K562 (cell line): Measurements from ENCODE around the gene LY6G6D. TPM values are rescaled to one million over a fixed set of nuclear protein-coding genes. Genes with fewer than 3 reads are reported as not detected.

Source experiments
- ATF7 ChIP-seq: fragments of 450-650 bp; IDR thresholded peaks from 2 replicates; pipeline ENCODE4 v1.7.1; 2014; ENCODE audit warnings: mild to moderate bottlenecking, moderate library complexity
- EWSR1 ChIP-seq: fragments of 450-650 bp; IDR thresholded peaks from 2 replicates; pipeline ENCODE4 v1.6.1; 2018; ENCODE audit warnings: borderline replicate concordance, mild to moderate bottlenecking, low read depth, moderate library complexity; ENCODE audit not compliant: partially characterized antibody
- KLF1 ChIP-seq: fragments of 450-650 bp; IDR thresholded peaks from 2 replicates; pipeline ENCODE4 v1.6.1; 2016; ENCODE audit warnings: missing genetic modification characterization, missing compliant biosample characterization
- MTA3 ChIP-seq: fragments of 450-650 bp; formaldehyde crosslinking; IDR thresholded peaks from 2 replicates; pipeline ENCODE4 v1.6.1; 2017; ENCODE audit warnings: mild to moderate bottlenecking, borderline replicate concordance
- MYNN ChIP-seq, 2 experiments: sonication (generic); formaldehyde crosslinking in 1 of 2; IDR thresholded peaks; 2 replicates each; pipeline versions ENCODE4 v1.5.0 to v1.6.1; 2016 to 2020; ENCODE audit warnings: antibody characterized with exemption in 1 of 2, missing genetic modification reagents in 1 of 2
- OTX1 ChIP-seq: fragments of 450-650 bp; formaldehyde crosslinking; IDR thresholded peaks from 2 replicates; pipeline ENCODE4 v1.4.0; 2022; ENCODE audit warnings: mild to moderate bottlenecking
- SAFB ChIP-seq: fragments of 200-400 bp; formaldehyde crosslinking; IDR thresholded peaks from 2 replicates; pipeline ENCODE4 v1.6.1; 2017; ENCODE audit warnings: low read depth, low read length, borderline replicate concordance
- SMAD4 ChIP-seq: fragments of 250-450 bp; sonication (Bioruptor Pico); conservative IDR thresholded peaks from 2 replicates; pipeline ENCODE4 v1.8.0; 2021; ENCODE audit warnings: inconsistent platforms, mild to moderate bottlenecking, moderate library complexity
- SUPT5H ChIP-seq: fragments of 450-650 bp; IDR thresholded peaks from 2 replicates; pipeline ENCODE4 v1.6.1; 2016
- ZFX ChIP-seq: sonication (generic); formaldehyde crosslinking; IDR thresholded peaks from 2 replicates; pipeline ENCODE4 v1.8.0; 2022; ENCODE audit warnings: mild to moderate bottlenecking, missing genetic modification reagents, moderate library complexity
- ZNF707 ChIP-seq: fragments of 250-450 bp; sonication (Bioruptor Pico); conservative IDR thresholded peaks from 2 replicates; pipeline ENCODE4 v1.8.0; 2022; ENCODE audit warnings: inconsistent platforms, mild to moderate bottlenecking, moderate library complexity
- polyA plus RNA-seq, 8 experiments: library from polyadenylated mRNA; depleted of rRNA in 4 of 8; stranded (reverse) in 5 of 8; unstranded in 3 of 8; fragments of >200 nt; fragmentation: Nextera tagmentation in 2 of 8; fragmentation: Illumina TruSeq in 1 of 8; extraction: Ambion mirVana in 2 of 8; extraction: Trizol in 1 of 8; gene quantifications; 2 replicates each; pipeline versions ENCODE4 v1.2.1 to v1.2.3, GENCODE V29; 2011 to 2014; ENCODE audit warnings: inconsistent platforms in 1 of 8, missing spikeins in 1 of 8
- total RNA-seq, 7 experiments: library from RNA; depleted of rRNA in 6 of 7; stranded (reverse); fragments of >200 nt in 6 of 7; fragmentation: Illumina TruSeq in 2 of 7; extraction: Trizol in 2 of 7; gene quantifications; 2 replicates each; pipeline versions ENCODE4 v1.2.1 to v1.2.3, GENCODE V29; 2011 to 2021; ENCODE audit warnings: low replicate concordance in 1 of 7
- TF ChIP-seq, protein P1 (sequence below): fragments of 250-450 bp; sonication (Bioruptor Pico); IDR thresholded peaks from 2 replicates; pipeline ENCODE4 v1.8.0; 2022; ENCODE audit warnings: inconsistent platforms, mild to moderate bottlenecking, moderate library complexity, borderline replicate concordance
- TF ChIP-seq, protein P2 (sequence below): sonication (generic); formaldehyde crosslinking; IDR thresholded peaks from 2 replicates; pipeline ENCODE4 v1.5.0; 2020; ENCODE audit warnings: missing genetic modification reagents
- TF ChIP-seq, protein P3 (sequence below), 2 experiments: fragments of 200-800 bp in 1 of 2; sonication (Bioruptor generic) in 1 of 2; sonication (generic) in 1 of 2; formaldehyde crosslinking in 1 of 2; IDR thresholded peaks in 1 of 2; conservative IDR thresholded peaks in 1 of 2; 2 replicates each; pipeline versions ENCODE4 v1.5.0 to v1.6.1; 2016 to 2020; ENCODE audit warnings: missing compliant biosample characterization in 1 of 2, missing genetic modification characterization in 1 of 2, missing genetic modification reagents in 1 of 2
- TF ChIP-seq, protein P4 (sequence below): fragments of 450-650 bp; formaldehyde crosslinking; IDR thresholded peaks from 2 replicates; pipeline ENCODE4 v1.4.0; 2022; ENCODE audit warnings: missing genetic modification characterization
- TF ChIP-seq, protein P5 (sequence below): fragments of 450-650 bp; formaldehyde crosslinking; IDR thresholded peaks from 2 replicates; pipeline ENCODE4 v1.4.0; 2022; ENCODE audit warnings: missing genetic modification characterization
- TF ChIP-seq, protein P6 (sequence below): fragments of 450-650 bp; formaldehyde crosslinking; conservative IDR thresholded peaks from 2 replicates; pipeline ENCODE4 v1.4.0; 2022; ENCODE audit warnings: mild to moderate bottlenecking, missing genetic modification characterization
- TF ChIP-seq, protein P7 (sequence below), 2 experiments: fragments of 450-650 bp in 1 of 2; sonication (generic) in 1 of 2; formaldehyde crosslinking; conservative IDR thresholded peaks; 2 replicates each; pipeline versions ENCODE4 v1.4.0 to v1.8.1; 2020 to 2022; ENCODE audit warnings: mild to moderate bottlenecking in 1 of 2, missing genetic modification reagents in 1 of 2

The LY6G6D gene
- total and polyA plus RNA-seq, 9 of the 15 experiments (the other 6 are each of a cell fraction or from before 2014, with no cell fraction given) = 0.30 to 0.38 TPM; not detected in 7

DNA sequence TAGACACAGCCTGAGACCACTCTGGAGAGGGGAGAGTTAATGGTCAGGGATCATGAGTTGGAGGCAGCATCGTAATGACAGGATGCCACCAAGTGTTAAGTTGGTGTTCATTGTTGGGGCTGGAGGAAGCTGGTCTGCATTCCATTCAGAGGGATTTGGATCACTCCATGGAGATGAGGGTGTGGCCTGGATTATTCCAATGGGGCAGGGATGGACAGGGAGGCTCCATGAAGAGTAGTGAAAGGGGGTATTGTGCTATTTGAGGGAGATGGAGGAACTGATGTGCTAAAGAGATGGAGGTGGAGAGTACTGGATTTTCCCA lies 48.4 kb downstream of the LY6G6D start (continued):
- TF ChIP-seq, protein P1, sequence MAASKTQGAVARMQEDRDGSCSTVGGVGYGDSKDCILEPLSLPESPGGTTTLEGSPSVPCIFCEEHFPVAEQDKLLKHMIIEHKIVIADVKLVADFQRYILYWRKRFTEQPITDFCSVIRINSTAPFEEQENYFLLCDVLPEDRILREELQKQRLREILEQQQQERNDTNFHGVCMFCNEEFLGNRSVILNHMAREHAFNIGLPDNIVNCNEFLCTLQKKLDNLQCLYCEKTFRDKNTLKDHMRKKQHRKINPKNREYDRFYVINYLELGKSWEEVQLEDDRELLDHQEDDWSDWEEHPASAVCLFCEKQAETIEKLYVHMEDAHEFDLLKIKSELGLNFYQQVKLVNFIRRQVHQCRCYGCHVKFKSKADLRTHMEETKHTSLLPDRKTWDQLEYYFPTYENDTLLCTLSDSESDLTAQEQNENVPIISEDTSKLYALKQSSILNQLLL (CRISPR knock-in tag) = no peak
- TF ChIP-seq ZFX (CRISPR knock-in tag) (no peak), OTX1 (CRISPR knock-in tag) (no peak), SUPT5H (peak; percentile 41; the same call in 1 of the 2 replicates), ATF7 (no peak), MYNN (IDR thresholded peaks at IDR 0.05) (peak; percentile 8; the same call in 1 of the 2 replicates), MYNN (CRISPR knock-in tag; IDR thresholded peaks at IDR 0.05) (no peak), SAFB (no peak), SMAD4 (no peak), MTA3 (no peak), ZNF707 (CRISPR knock-in tag) (no peak), EWSR1 (no peak), KLF1 (no peak)
- TF ChIP-seq, protein P2, sequence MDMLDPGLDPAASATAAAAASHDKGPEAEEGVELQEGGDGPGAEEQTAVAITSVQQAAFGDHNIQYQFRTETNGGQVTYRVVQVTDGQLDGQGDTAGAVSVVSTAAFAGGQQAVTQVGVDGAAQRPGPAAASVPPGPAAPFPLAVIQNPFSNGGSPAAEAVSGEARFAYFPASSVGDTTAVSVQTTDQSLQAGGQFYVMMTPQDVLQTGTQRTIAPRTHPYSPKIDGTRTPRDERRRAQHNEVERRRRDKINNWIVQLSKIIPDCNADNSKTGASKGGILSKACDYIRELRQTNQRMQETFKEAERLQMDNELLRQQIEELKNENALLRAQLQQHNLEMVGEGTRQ = no peak
- TF ChIP-seq, protein P3, sequence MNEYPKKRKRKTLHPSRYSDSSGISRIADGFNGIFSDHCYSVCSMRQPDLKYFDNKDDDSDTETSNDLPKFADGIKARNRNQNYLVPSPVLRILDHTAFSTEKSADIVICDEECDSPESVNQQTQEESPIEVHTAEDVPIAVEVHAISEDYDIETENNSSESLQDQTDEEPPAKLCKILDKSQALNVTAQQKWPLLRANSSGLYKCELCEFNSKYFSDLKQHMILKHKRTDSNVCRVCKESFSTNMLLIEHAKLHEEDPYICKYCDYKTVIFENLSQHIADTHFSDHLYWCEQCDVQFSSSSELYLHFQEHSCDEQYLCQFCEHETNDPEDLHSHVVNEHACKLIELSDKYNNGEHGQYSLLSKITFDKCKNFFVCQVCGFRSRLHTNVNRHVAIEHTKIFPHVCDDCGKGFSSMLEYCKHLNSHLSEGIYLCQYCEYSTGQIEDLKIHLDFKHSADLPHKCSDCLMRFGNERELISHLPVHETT (CRISPR knock-in tag; conservative IDR thresholded peaks at IDR 0.05 in 1 of 2, IDR thresholded peaks at IDR 0.05 in 1 of 2) = no peak
- TF ChIP-seq, protein P4, sequence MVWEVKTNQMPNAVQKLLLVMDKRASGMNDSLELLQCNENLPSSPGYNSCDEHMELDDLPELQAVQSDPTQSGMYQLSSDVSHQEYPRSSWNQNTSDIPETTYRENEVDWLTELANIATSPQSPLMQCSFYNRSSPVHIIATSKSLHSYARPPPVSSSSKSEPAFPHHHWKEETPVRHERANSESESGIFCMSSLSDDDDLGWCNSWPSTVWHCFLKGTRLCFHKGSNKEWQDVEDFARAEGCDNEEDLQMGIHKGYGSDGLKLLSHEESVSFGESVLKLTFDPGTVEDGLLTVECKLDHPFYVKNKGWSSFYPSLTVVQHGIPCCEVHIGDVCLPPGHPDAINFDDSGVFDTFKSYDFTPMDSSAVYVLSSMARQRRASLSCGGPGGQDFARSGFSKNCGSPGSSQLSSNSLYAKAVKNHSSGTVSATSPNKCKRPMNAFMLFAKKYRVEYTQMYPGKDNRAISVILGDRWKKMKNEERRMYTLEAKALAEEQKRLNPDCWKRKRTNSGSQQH = no peak
- TF ChIP-seq, protein P5, sequence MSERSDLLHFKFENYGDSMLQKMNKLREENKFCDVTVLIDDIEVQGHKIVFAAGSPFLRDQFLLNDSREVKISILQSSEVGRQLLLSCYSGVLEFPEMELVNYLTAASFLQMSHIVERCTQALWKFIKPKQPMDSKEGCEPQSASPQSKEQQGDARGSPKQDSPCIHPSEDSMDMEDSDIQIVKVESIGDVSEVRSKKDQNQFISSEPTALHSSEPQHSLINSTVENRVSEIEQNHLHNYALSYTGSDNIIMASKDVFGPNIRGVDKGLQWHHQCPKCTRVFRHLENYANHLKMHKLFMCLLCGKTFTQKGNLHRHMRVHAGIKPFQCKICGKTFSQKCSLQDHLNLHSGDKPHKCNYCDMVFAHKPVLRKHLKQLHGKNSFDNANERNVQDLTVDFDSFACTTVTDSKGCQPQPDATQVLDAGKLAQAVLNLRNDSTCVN = peak; percentile 58; the same call in 1 of the 2 replicates
- TF ChIP-seq, protein P6, sequence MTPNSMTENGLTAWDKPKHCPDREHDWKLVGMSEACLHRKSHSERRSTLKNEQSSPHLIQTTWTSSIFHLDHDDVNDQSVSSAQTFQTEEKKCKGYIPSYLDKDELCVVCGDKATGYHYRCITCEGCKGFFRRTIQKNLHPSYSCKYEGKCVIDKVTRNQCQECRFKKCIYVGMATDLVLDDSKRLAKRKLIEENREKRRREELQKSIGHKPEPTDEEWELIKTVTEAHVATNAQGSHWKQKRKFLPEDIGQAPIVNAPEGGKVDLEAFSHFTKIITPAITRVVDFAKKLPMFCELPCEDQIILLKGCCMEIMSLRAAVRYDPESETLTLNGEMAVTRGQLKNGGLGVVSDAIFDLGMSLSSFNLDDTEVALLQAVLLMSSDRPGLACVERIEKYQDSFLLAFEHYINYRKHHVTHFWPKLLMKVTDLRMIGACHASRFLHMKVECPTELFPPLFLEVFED = peak; percentile 70
- TF ChIP-seq, protein P7, sequence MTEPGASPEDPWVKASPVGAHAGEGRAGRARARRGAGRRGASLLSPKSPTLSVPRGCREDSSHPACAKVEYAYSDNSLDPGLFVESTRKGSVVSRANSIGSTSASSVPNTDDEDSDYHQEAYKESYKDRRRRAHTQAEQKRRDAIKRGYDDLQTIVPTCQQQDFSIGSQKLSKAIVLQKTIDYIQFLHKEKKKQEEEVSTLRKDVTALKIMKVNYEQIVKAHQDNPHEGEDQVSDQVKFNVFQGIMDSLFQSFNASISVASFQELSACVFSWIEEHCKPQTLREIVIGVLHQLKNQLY (CRISPR knock-in tag; conservative IDR thresholded peaks at IDR 0.05) = no peak
